HG02970 (cell line): ENCODE measurements around the gene SH2B2.

ENCODE experiments used
- ATAC-seq: cut with Tn5 transposase; IDR thresholded peaks from one replicate; pipeline ENCODE4 v1.9.1; 2021; ENCODE audit warnings: mild to moderate bottlenecking, moderate library complexity, moderate number of reproducible peaks; ENCODE audit not compliant: unreplicated experiment, low FRiP score

Gene SH2B2

GRCh38 chr7:102286237-102287110 is at the start of gene SH2B2:
Gene SH2B2, plus strand, starts transcription at chr7:102286868. Its CDS starts 13,683 bp downstream, at chr7:102300551.
- no peak for ATAC-seq

- ATAC-seq: no peak
Measured at GRCh38 chr7:102239206-102239820, 47.4 kb upstream of the SH2B2 start.

- ATAC-seq: no peak
Measured at GRCh38 chr7:102241431-102241830, 45.2 kb upstream of the SH2B2 start.

- no peak for ATAC-seq
Measured at GRCh38 chr7:102244601-102245000, 42.1 kb upstream of the SH2B2 start.

GRCh38 chr7:102248081-102248455 is 38.6 kb upstream of the SH2B2 start:
- ATAC-seq: no peak

- ATAC-seq: no peak
Measured at GRCh38 chr7:102248456-102249395, 37.9 kb upstream of the SH2B2 start.

GRCh38 chr7:102251531-102252365 is 34.9 kb upstream of the SH2B2 start:
- no peak for ATAC-seq

- no peak for ATAC-seq
Measured at GRCh38 chr7:102252366-102252982, 34.2 kb upstream of the SH2B2 start.

- no peak for ATAC-seq
Measured at GRCh38 chr7:102253066-102253972, 33.3 kb upstream of the SH2B2 start.

GRCh38 chr7:102253973-102254370 is 32.7 kb upstream of the SH2B2 start:
- ATAC-seq: no peak

GRCh38 chr7:102254521-102254920 is 32.1 kb upstream of the SH2B2 start:
- ATAC-seq: no peak

- ATAC-seq: no peak
Measured at GRCh38 chr7:102255501-102255900, 31.2 kb upstream of the SH2B2 start.

- no peak for ATAC-seq
Measured at GRCh38 chr7:102255916-102256315, 30.8 kb upstream of the SH2B2 start.

- no peak for ATAC-seq
Measured at GRCh38 chr7:102258073-102258748, 28.5 kb upstream of the SH2B2 start.

GRCh38 chr7:102258749-102259107 is 27.9 kb upstream of the SH2B2 start:
- no peak for ATAC-seq

- no peak for ATAC-seq
Measured at GRCh38 chr7:102260856-102261255, 25.8 kb upstream of the SH2B2 start.

- ATAC-seq: no peak
Measured at GRCh38 chr7:102261451-102261850, 25.2 kb upstream of the SH2B2 start.

- no peak for ATAC-seq
Measured at GRCh38 chr7:102262546-102262945, 24.1 kb upstream of the SH2B2 start.
